Stomach (tissue), 9 donors: ENCODE measurements around the gene TMPRSS3. TPM values are rescaled to one million over a fixed set of nuclear protein-coding genes. Genes with fewer than 3 reads are reported as not detected.

Experiments
- DNase-seq, 2 donors: peaks; one replicate each; pipeline versions ENCODE4 v3.0.0 to v3.0.0-alpha.2; 2013 to 2019
- H3K27ac ChIP-seq, 5 donors: fragments of 200-600 bp in 4 of 5; sonication (generic) in 4 of 5; one replicate each; pipeline ENCODE4 v1.5.1; 2013 to 2019; ENCODE audit warnings: mild to moderate bottlenecking in 1 of 5, moderate library complexity in 1 of 5
- H3K27me3 ChIP-seq, 3 donors: fragments of 200-600 bp; sonication (generic); one replicate each; pipeline ENCODE4 v1.5.1; 2017 to 2019; ENCODE audit warnings: mixed run types in 1 of 3
- H3K36me3 ChIP-seq, 4 donors: fragments of 200-600 bp; sonication (generic); 1 replicate in 3 of 4; 2 replicates in 1 of 4; pipeline ENCODE4 v1.5.1; 2016 to 2019
- H3K4me1 ChIP-seq, 4 donors: fragments of 200-600 bp; sonication (generic); one replicate each; pipeline ENCODE4 v1.5.1; 2016 to 2019
- H3K4me3 ChIP-seq, 4 donors: fragments of 200-600 bp; sonication (generic) in 3 of 4; one replicate each; pipeline ENCODE4 v1.5.1; 2016 to 2019; ENCODE audit warnings: mild to moderate bottlenecking in 1 of 4
- H3K9me3 ChIP-seq, 4 donors: fragments of 200-600 bp; sonication (generic); one replicate each; pipeline ENCODE4 v1.5.1; 2016 to 2019
- CTCF ChIP-seq, 7 experiments: fragments of 450-650 bp in 4 of 7; fragments of 200-600 bp in 3 of 7; sonication (generic) in 3 of 7; IDR thresholded peaks; one replicate each; pipeline ENCODE4 v1.5.1; 2016 to 2019; ENCODE audit warnings: antibody characterized with exemption in 7 of 7, control low read depth in 2 of 7, mild to moderate bottlenecking in 1 of 7
- EP300 ChIP-seq: sonication (generic); formaldehyde crosslinking; IDR thresholded peaks from one replicate; pipeline ENCODE4 v1.6.1; 2017; ENCODE audit warnings: antibody characterized with exemption
- POLR2A ChIP-seq, 4 donors: fragments of 450-650 bp; IDR thresholded peaks; one replicate each; pipeline ENCODE4 v1.6.1; 2016; ENCODE audit warnings: antibody characterized with exemption in 4 of 4, control low read depth in 2 of 4, mild to moderate bottlenecking in 1 of 4, moderate library complexity in 1 of 4
- POLR2AphosphoS5 ChIP-seq, 3 donors: sonication (generic); formaldehyde crosslinking; IDR thresholded peaks; one replicate each; pipeline ENCODE4 v1.6.1; 2016; ENCODE audit warnings: antibody characterized with exemption in 3 of 3
- WGBS, 5 donors: extraction: QIAGEN DNeasy Blood & Tissue Kit in 3 of 5; methylation state at CpG; one replicate each; pipeline versions ENCODE4 v1.1.5 to v1.1.7; 2013 to 2018; 5-methylcytosine and 5-hydroxymethylcytosine counted together
- intact Hi-C: fragments of 100-400 bp; cut with DNase I; formaldehyde crosslinking; loops from one replicate; pipeline ENCODE4 v1.15.1; 2023; ENCODE audit warnings: low total_unique reads
- polyA plus RNA-seq, 3 donors: library from polyadenylated mRNA; stranded (reverse); fragments of 200-250 nt; gene quantifications; one replicate each; pipeline ENCODE4 v1.2.3, GENCODE V29; 2013
- total RNA-seq, 5 donors: library from RNA; depleted of rRNA; stranded (reverse); fragments of >200 nt; gene quantifications; one replicate each; pipeline versions ENCODE4 v1.1.0 to v1.2.3, GENCODE V29; 2014 to 2016
- donor health status: healthy with polysubstance abuse.
- donor health status: Bipolar disorder and iron deficiency.
- donor health status: healthy.

Gene TMPRSS3
- total and polyA plus RNA-seq, 8 donors = 0.45 to 37.9 (median 3.9) TPM; not detected in 1

- Histone ChIP-seq H3K4me3 (peak overlapping the region in 2 of 4 donors; percentile 31 to 35), H3K27ac (peak overlapping the region in 3 of 5 donors; percentile 71 to 79 (median 72)), H3K27me3 (peaks cover 0 to 64% (median 0%) of the 10 kb centered on the region in 3 donors), H3K9me3 (peaks cover 0 to 7% (median 6%) of the 10 kb centered on the region in 4 donors), H3K36me3 (no peaks in the 10 kb centered on the region), H3K4me1 (peaks cover 0 to 20% (median 5%) of the 10 kb centered on the region in 4 donors)
- intact Hi-C loops = no loop called here
- DNase-seq = no peak
- no peak for TF ChIP-seq POLR2A (IDR thresholded peaks at IDR 0.05)
- no peak for TF ChIP-seq EP300
- TF ChIP-seq CTCF (IDR thresholded peaks at IDR 0.05) = no peak
- TF ChIP-seq POLR2AphosphoS5 (IDR thresholded peaks at IDR 0.05) = no peak
- 78 to 84% (median 81%) methylated on average over 9 to 13 of the region's 13 CpGs for WGBS, 5 donors
Observed at GRCh38 chr21:42364304-42364865, 31.5 kb downstream of the TMPRSS3 start.

- H3K27me3 ChIP-seq = peaks cover 0 to 74% (median 0%) of the 10 kb centered on the region in 3 donors
- intact Hi-C loops = no loop called here
- no peaks in the 10 kb centered on the region for H3K36me3 ChIP-seq
- peaks cover 0 to 20% (median 9%) of the 10 kb centered on the region in 4 donors for H3K4me1 ChIP-seq
- TF ChIP-seq EP300 (no peak), CTCF (IDR thresholded peaks at IDR 0.05) (no peak), POLR2A (IDR thresholded peaks at IDR 0.05) (no peak), POLR2AphosphoS5 (IDR thresholded peaks at IDR 0.05) (peak in 1 of 3 donors; percentile 57)
- peaks cover 0 to 7% (median 6%) of the 10 kb centered on the region in 4 donors for H3K9me3 ChIP-seq
- DNase-seq = peak in 1 of 2 donors; percentile 74
- WGBS, 5 donors = 20 to 47% (median 43%) methylated on average over 8 of the region's 8 CpGs
- peak overlapping the region in 1 of 4 donors; percentile 31 for H3K4me3 ChIP-seq
- H3K27ac ChIP-seq = peak overlapping the region in 3 of 5 donors; percentile 27 to 72 (median 54)
Observed at GRCh38 chr21:42363312-42363711, 32.5 kb downstream of the TMPRSS3 start.

- H3K27me3 ChIP-seq = peaks cover 0 to 77% (median 0%) of the 10 kb centered on the region in 3 donors
Observed at GRCh38 chr21:42362700-42363099, 33.2 kb downstream of the TMPRSS3 start.

GRCh38 chr21:42362198-42362597, 33.7 kb downstream of the TMPRSS3 start:
- no peak for DNase-seq
- 77 to 89% (median 83%) methylated on average over 12 of the region's 12 CpGs for WGBS, 5 donors
- H3K27ac ChIP-seq = no peak overlapping the region
- TF ChIP-seq POLR2AphosphoS5 (IDR thresholded peaks at IDR 0.05) (no peak), CTCF (IDR thresholded peaks at IDR 0.05) (no peak), EP300 (no peak), POLR2A (IDR thresholded peaks at IDR 0.05) (no peak)
- H3K4me3 ChIP-seq = no peak overlapping the region
- H3K36me3 ChIP-seq = no peaks in the 10 kb centered on the region
- H3K4me1 ChIP-seq = peaks cover 0 to 17% (median 6%) of the 10 kb centered on the region in 4 donors
- intact Hi-C loops = no loop called here
- peaks cover 0 to 11% (median 8%) of the 10 kb centered on the region in 4 donors for H3K9me3 ChIP-seq
- H3K27me3 ChIP-seq = peaks cover 0 to 77% (median 0%) of the 10 kb centered on the region in 3 donors

More at GRCh38 chr21:42362700-42363099, 33.2 kb downstream of the TMPRSS3 start:
- peaks cover 0 to 20% (median 9%) of the 10 kb centered on the region in 4 donors for H3K4me1 ChIP-seq
- no peak overlapping the region for H3K4me3 ChIP-seq
- TF ChIP-seq POLR2AphosphoS5 (IDR thresholded peaks at IDR 0.05) (no peak), CTCF (IDR thresholded peaks at IDR 0.05) (no peak), EP300 (no peak), POLR2A (IDR thresholded peaks at IDR 0.05) (no peak)
- peaks cover 0 to 7% (median 6%) of the 10 kb centered on the region in 4 donors for H3K9me3 ChIP-seq
- H3K27ac ChIP-seq = peak overlapping the region in 2 of 5 donors; percentile 27 to 54
- intact Hi-C loops = no loop called here
- 40 to 65% (median 47%) methylated on average over 9 of the region's 9 CpGs for WGBS, 5 donors
- no peak for DNase-seq
- H3K36me3 ChIP-seq = no peaks in the 10 kb centered on the region
